ENCODE results near the gene RRP1.

Gene RRP1

GRCh38 chr21:43829161-43829560, 39.8 kb downstream of the RRP1 start:
- TF ChIP-seq CTCF (IDR thresholded peaks at IDR 0.05): no peak
- Mint-ChIP-seq H3K36me3 (ENCODE audit: low read depth) (no peaks in the 10 kb centered on the region), H3K4me1 (peaks cover 25% of the 10 kb centered on the region), H3K27ac (no peak overlapping the region), H3K4me3 (no peak overlapping the region), H3K9me3 (peaks cover 27% of the 10 kb centered on the region), H3K27me3 (ENCODE audit: low read depth, poor library complexity) (peaks cover 6% of the 10 kb centered on the region)
- no peak for DNase-seq

GRCh38 chr21:43829575-43830119, 40.3 kb downstream of the RRP1 start:
- no peak for DNase-seq
- H3K27me3 Mint-ChIP-seq (ENCODE audit: low read depth, poor library complexity): peaks cover 6% of the 10 kb centered on the region
- H3K36me3 Mint-ChIP-seq (ENCODE audit: low read depth): no peaks in the 10 kb centered on the region
- no peak overlapping the region for H3K27ac Mint-ChIP-seq
- H3K4me1 Mint-ChIP-seq: peaks cover 21% of the 10 kb centered on the region
- H3K9me3 Mint-ChIP-seq: peaks cover 25% of the 10 kb centered on the region
- TF ChIP-seq CTCF (IDR thresholded peaks at IDR 0.05): no peak
- H3K4me3 Mint-ChIP-seq: no peak overlapping the region

- H3K4me1 Mint-ChIP-seq: peaks cover 6% of the 10 kb centered on the region
- TF ChIP-seq CTCF (IDR thresholded peaks at IDR 0.05): no peak
- peaks cover 28% of the 10 kb centered on the region for H3K9me3 Mint-ChIP-seq
- peak overlapping the region; percentile 32 for H3K4me3 Mint-ChIP-seq
- no peak for DNase-seq
- H3K27me3 Mint-ChIP-seq (ENCODE audit: low read depth, poor library complexity): peaks cover 16% of the 10 kb centered on the region
- H3K27ac Mint-ChIP-seq: no peak overlapping the region
- no peaks in the 10 kb centered on the region for H3K36me3 Mint-ChIP-seq (ENCODE audit: low read depth)
Observed at GRCh38 chr21:43832158-43832550, 42.8 kb downstream of the RRP1 start.

GRCh38 chr21:43832648-43833047, 43.3 kb downstream of the RRP1 start:
- H3K9me3 Mint-ChIP-seq: peaks cover 28% of the 10 kb centered on the region
- H3K4me1 Mint-ChIP-seq: peaks cover 5% of the 10 kb centered on the region
- no peak for TF ChIP-seq CTCF (IDR thresholded peaks at IDR 0.05)
- H3K36me3 Mint-ChIP-seq (ENCODE audit: low read depth): no peaks in the 10 kb centered on the region
- peaks cover 17% of the 10 kb centered on the region for H3K27me3 Mint-ChIP-seq (ENCODE audit: low read depth, poor library complexity)
- no peak overlapping the region for H3K27ac Mint-ChIP-seq
- no peak for DNase-seq
- H3K4me3 Mint-ChIP-seq: peak overlapping the region; percentile 32

GRCh38 chr21:43834146-43834905, 44.9 kb downstream of the RRP1 start:
- no peak overlapping the region for H3K4me3 Mint-ChIP-seq
- H3K27me3 Mint-ChIP-seq (ENCODE audit: low read depth, poor library complexity): peaks cover 28% of the 10 kb centered on the region
- DNase-seq: no peak
- no peak for TF ChIP-seq CTCF (IDR thresholded peaks at IDR 0.05)
- no peaks in the 10 kb centered on the region for H3K36me3 Mint-ChIP-seq (ENCODE audit: low read depth)
- H3K9me3 Mint-ChIP-seq: peaks cover 28% of the 10 kb centered on the region
- H3K27ac Mint-ChIP-seq: no peak overlapping the region
- H3K4me1 Mint-ChIP-seq: peaks cover 11% of the 10 kb centered on the region

- no peak for TF ChIP-seq CTCF (IDR thresholded peaks at IDR 0.05)
- H3K9me3 Mint-ChIP-seq: peaks cover 24% of the 10 kb centered on the region
- no peak overlapping the region for H3K4me3 Mint-ChIP-seq
- no peak overlapping the region for H3K27ac Mint-ChIP-seq
- peaks cover 15% of the 10 kb centered on the region for H3K4me1 Mint-ChIP-seq
- H3K36me3 Mint-ChIP-seq (ENCODE audit: low read depth): no peaks in the 10 kb centered on the region
- DNase-seq: no peak
- H3K27me3 Mint-ChIP-seq (ENCODE audit: low read depth, poor library complexity): peaks cover 23% of the 10 kb centered on the region
Observed at GRCh38 chr21:43835050-43835449, 45.7 kb downstream of the RRP1 start.

Data from nephron progenitor cell (in vitro differentiated cells).